Endothelial cell of umbilical vein (primary cell): Measurements from ENCODE around the gene NKAIN4. TPM values are rescaled to one million over a fixed set of nuclear protein-coding genes. Genes with fewer than 3 reads are reported as not detected.

Experiments used
- BruUV-seq: library from RNA; stranded (reverse); fragments of 400-500 nt; replicated peaks from 2 replicates; lab custom pipeline; 2021; lab: Mats Ljungman, UMichigan
- CTCF ChIA-PET: fragments of 300-600, 350-600 bp; sonication (Branson Sonifier 250); formaldehyde crosslinking; loops from one replicate; lab custom pipeline; 2021; ENCODE audit warnings: antibody characterized with exemption, inconsistent platforms; lab: Charles Lee
- POLR2A ChIA-PET: fragments of 300-600, 350-600 bp; sonication (Branson Sonifier 250); formaldehyde crosslinking; loops from one replicate; lab custom pipeline; 2021; ENCODE audit warnings: antibody characterized with exemption, inconsistent platforms; lab: Charles Lee
- DNase-seq: peaks from one replicate; pipeline ENCODE4 v3.0.0-alpha.2; 2011; ENCODE audit warnings: low read depth, low spot score
- FAIRE-seq: peaks from 2 replicates; lab custom pipeline; 2011; peaks lifted over from hg19 to GRCh38; lab: Jason Lieb, UNC
- H2AFZ ChIP-seq: 2 replicates; pipeline ENCODE4 v1.6.0; 2012; ENCODE audit warnings: low read depth, low read length, control low read depth, inconsistent platforms
- H3K27ac ChIP-seq: 2 replicates; pipeline ENCODE4 v1.5.1; 2011; ENCODE audit warnings: low read depth, mild to moderate bottlenecking, control low read depth, low read length, moderate library complexity; ENCODE audit not compliant: insufficient read depth
- H3K27me3 ChIP-seq, 2 experiments: 2 replicates each; pipeline versions ENCODE4 v1.6.0 to v1.6.1; 2011; ENCODE audit warnings: low read length in 2 of 2, mixed read lengths in 1 of 2; ENCODE audit not compliant: control insufficient read depth in 2 of 2, insufficient read depth in 2 of 2
- H3K36me3 ChIP-seq, 2 experiments: 2 replicates in 1 of 2; 3 replicates in 1 of 2; pipeline ENCODE4 v1.5.1; 2011; ENCODE audit warnings: low read length in 2 of 2, mild to moderate bottlenecking in 1 of 2, moderate library complexity in 1 of 2; ENCODE audit not compliant: control insufficient read depth in 2 of 2, insufficient read depth in 2 of 2; ENCODE audit errors: extremely low read depth in 1 of 2
- H3K4me1 ChIP-seq: 3 replicates; pipeline ENCODE4 v1.5.1; 2011; ENCODE audit warnings: mild to moderate bottlenecking, low read length; ENCODE audit not compliant: control insufficient read depth, insufficient read depth; ENCODE audit errors: extremely low read depth
- H3K4me2 ChIP-seq: 2 replicates; pipeline ENCODE4 v1.6.1; 2011; ENCODE audit warnings: low read length, control low read depth, mixed read lengths; ENCODE audit not compliant: insufficient read depth
- H3K4me3 ChIP-seq, 3 experiments: fragments of 200-600 bp in 1 of 3; sonication (generic), shearing (Covaris generic) in 1 of 3; replicated peaks in 1 of 3; 2 replicates each; pipeline ENCODE4 v1.5.1; 2011 to 2016; ENCODE audit warnings: control low read depth in 3 of 3, low read length in 3 of 3, mild to moderate bottlenecking in 2 of 3, inconsistent platforms in 1 of 3, low read depth in 1 of 3, moderate library complexity in 1 of 3; ENCODE audit not compliant: insufficient read depth in 1 of 3
- H3K79me2 ChIP-seq: 2 replicates; pipeline ENCODE4 v1.6.0; 2012; ENCODE audit warnings: low read length, inconsistent platforms; ENCODE audit not compliant: control insufficient read depth, insufficient read depth
- H3K9ac ChIP-seq: replicated peaks from 2 replicates; pipeline ENCODE3; 2011; ENCODE audit warnings: low read length, control low read depth; ENCODE audit not compliant: insufficient read depth; ENCODE audit errors: extremely low read depth
- H3K9me1 ChIP-seq: replicated peaks from 3 replicates; pipeline ENCODE4 v1.6.0; 2011; ENCODE audit warnings: mild to moderate bottlenecking, low read length; ENCODE audit not compliant: control insufficient read depth, insufficient read depth; ENCODE audit errors: extremely low read depth
- H3K9me3 ChIP-seq: replicated peaks from 2 replicates; pipeline ENCODE4 v1.5.1; 2012; ENCODE audit warnings: low read length, inconsistent platforms; ENCODE audit not compliant: control insufficient read depth, insufficient read depth
- H4K20me1 ChIP-seq: replicated peaks from 2 replicates; pipeline ENCODE3; 2011; ENCODE audit warnings: mild to moderate bottlenecking, low read length; ENCODE audit not compliant: control insufficient read depth, insufficient read depth; ENCODE audit errors: extremely low read depth
- EZH2 ChIP-seq: IDR thresholded peaks from 2 replicates; pipeline ENCODE4 v1.6.1; 2012; ENCODE audit warnings: borderline replicate concordance, low read depth, mild to moderate bottlenecking, moderate library complexity, low read length, inconsistent platforms; ENCODE audit not compliant: severe bottlenecking
- FOS ChIP-seq: IDR thresholded peaks from 2 replicates; pipeline ENCODE4 v1.6.1; 2011; ENCODE audit warnings: mild to moderate bottlenecking, low read length, moderate library complexity, borderline replicate concordance; ENCODE audit not compliant: insufficient read depth
- GATA2 ChIP-seq: IDR thresholded peaks from 2 replicates; pipeline ENCODE4 v1.7.0; 2011; ENCODE audit warnings: low read depth, mild to moderate bottlenecking, moderate library complexity, mixed read lengths, low read length; ENCODE audit not compliant: insufficient read length, insufficient read depth
- JUN ChIP-seq: IDR thresholded peaks from 2 replicates; pipeline ENCODE4 v1.6.1; 2011; ENCODE audit warnings: borderline replicate concordance, low read depth; ENCODE audit not compliant: insufficient read length, insufficient read depth
- MYC ChIP-seq: IDR thresholded peaks from one replicate; pipeline ENCODE4 v1.6.1; 2011; ENCODE audit warnings: mild to moderate bottlenecking, low read depth, low read length
- POLR2A ChIP-seq: IDR thresholded peaks from 2 replicates; pipeline ENCODE4 v1.6.1; 2012; ENCODE audit warnings: low read depth, mild to moderate bottlenecking, control low read depth, low read length
- POLR2AphosphoS5 ChIP-seq: IDR thresholded peaks from 2 replicates; pipeline ENCODE4 v1.6.1; 2012; ENCODE audit warnings: low read depth, mild to moderate bottlenecking, control low read depth, low read length, moderate library complexity; ENCODE audit not compliant: insufficient read depth
- dilution Hi-C: fragments of 300-500 bp; cut with MboI; formaldehyde crosslinking; loops from one replicate; pipeline ENCODE4 v1.15.0; 2019; ENCODE audit warnings: low sequenced_read_pairs; ENCODE audit not compliant: extremely low pct_ligation_motif_present
- intact Hi-C: fragments of 100-400 bp; cut with micrococcal nuclease; formaldehyde crosslinking; loops from one replicate; pipeline ENCODE4 v1.10.0; 2022
- polyA plus RNA-seq, 4 experiments: library from polyadenylated mRNA; depleted of rRNA in 3 of 4; stranded (reverse) in 3 of 4; unstranded in 1 of 4; fragments of >200 nt; gene quantifications; 2 replicates each; pipeline versions ENCODE4 v1.2.1 to v1.2.3, GENCODE V29; 2011 to 2012; ENCODE audit warnings: missing spikeins in 1 of 4
- total RNA-seq: library from RNA; stranded (reverse); gene quantifications from 2 replicates; pipeline ENCODE4 v1.2.3, GENCODE V29; 2021
- TF ChIP-seq, protein P1 (sequence below): IDR thresholded peaks from 2 replicates; pipeline ENCODE4 v1.6.1; 2011; ENCODE audit not compliant: insufficient read depth, insufficient read length
- TF ChIP-seq, protein P2 (sequence below), 2 donors: IDR thresholded peaks; 1 replicate in 1 of 2; 2 replicates in 1 of 2; pipeline ENCODE4 v1.5.1; 2011; ENCODE audit warnings: low read length in 2 of 2, mild to moderate bottlenecking in 2 of 2, moderate library complexity in 2 of 2, control low read depth in 1 of 2, inconsistent platforms in 1 of 2, low read depth in 1 of 2; ENCODE audit not compliant: insufficient read depth in 1 of 2; ENCODE audit errors: extremely low read depth in 1 of 2

NKAIN4 gene
- total and polyA plus RNA-seq, 2 donors (not counting 3 experiments of a cell fraction or from before 2014, with no cell fraction given): 0.04 TPM; not detected in 1

DNA sequence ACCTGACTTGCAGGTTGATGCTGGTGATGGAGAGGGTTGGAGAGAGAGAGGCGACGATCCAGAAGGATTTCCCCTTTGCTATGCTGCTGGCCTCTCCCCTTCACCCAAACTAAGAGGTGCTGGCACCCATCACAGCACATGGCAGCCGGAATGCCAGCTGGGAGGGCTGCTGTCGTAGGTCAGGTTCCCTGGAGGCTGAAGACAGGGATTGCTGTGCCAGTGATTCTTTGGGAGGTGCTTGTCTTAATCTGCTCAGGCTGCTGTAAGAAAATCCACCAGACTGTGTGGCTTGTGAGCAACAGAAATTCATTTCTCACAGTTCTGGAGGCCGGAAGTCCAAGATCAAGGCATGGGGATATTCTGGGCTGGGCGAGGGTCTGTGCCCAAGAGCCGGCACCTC is 14.0 kb upstream of the NKAIN4 start:
- Histone ChIP-seq H3K36me3 (no peaks in the 10 kb centered on the region), H3K4me1 (no peaks in the 10 kb centered on the region), H3K4me2 (no peak overlapping the region), H3K27me3 (peaks cover 0 to 1% of the 10 kb centered on the region in 2 experiments), H3K4me3 (no peak overlapping the region), H3K9me3 (no peaks in the 10 kb centered on the region), H4K20me1 (no peaks in the 10 kb centered on the region), H3K9ac (no peak overlapping the region), H3K27ac (no peak overlapping the region), H3K9me1 (no peaks in the 10 kb centered on the region), H3K79me2 (peaks cover 6% of the 10 kb centered on the region), H2AFZ (no peak overlapping the region)
- POLR2A ChIA-PET: no interaction called here
- no peak for DNase-seq
- FAIRE-seq: no peak
- dilution Hi-C loops: no loop called here
- intact Hi-C loops: no loop called here
- no TSS peak for BruUV-seq
- CTCF ChIA-PET: interaction anchor here (1.0 to 2.4 kb wide), 3 partner anchors 9 to 45 kb away, joined by 3 to 7 read pairs (median 3); no protein-coding TSS in a partner anchor
- TF ChIP-seq JUN: no peak
- TF ChIP-seq EZH2: no peak
- TF ChIP-seq, protein P1, sequence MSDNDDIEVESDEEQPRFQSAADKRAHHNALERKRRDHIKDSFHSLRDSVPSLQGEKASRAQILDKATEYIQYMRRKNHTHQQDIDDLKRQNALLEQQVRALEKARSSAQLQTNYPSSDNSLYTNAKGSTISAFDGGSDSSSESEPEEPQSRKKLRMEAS: no peak
- no peak for TF ChIP-seq FOS
- TF ChIP-seq, protein P2, sequence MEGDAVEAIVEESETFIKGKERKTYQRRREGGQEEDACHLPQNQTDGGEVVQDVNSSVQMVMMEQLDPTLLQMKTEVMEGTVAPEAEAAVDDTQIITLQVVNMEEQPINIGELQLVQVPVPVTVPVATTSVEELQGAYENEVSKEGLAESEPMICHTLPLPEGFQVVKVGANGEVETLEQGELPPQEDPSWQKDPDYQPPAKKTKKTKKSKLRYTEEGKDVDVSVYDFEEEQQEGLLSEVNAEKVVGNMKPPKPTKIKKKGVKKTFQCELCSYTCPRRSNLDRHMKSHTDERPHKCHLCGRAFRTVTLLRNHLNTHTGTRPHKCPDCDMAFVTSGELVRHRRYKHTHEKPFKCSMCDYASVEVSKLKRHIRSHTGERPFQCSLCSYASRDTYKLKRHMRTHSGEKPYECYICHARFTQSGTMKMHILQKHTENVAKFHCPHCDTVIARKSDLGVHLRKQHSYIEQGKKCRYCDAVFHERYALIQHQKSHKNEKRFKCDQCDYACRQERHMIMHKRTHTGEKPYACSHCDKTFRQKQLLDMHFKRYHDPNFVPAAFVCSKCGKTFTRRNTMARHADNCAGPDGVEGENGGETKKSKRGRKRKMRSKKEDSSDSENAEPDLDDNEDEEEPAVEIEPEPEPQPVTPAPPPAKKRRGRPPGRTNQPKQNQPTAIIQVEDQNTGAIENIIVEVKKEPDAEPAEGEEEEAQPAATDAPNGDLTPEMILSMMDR (IDR thresholded peaks at IDR 0.05; ENCODE audit: extremely low read depth in 1 of 2, insufficient read depth in 1 of 2, low read depth in 1 of 2, low read length in 2 of 2): no peak
- TF ChIP-seq POLR2A: no peak
- no peak for TF ChIP-seq GATA2
- no peak for TF ChIP-seq MYC
- TF ChIP-seq POLR2AphosphoS5: no peak
